Measurements from ENCODE around the gene VMP1. TPM values are rescaled to one million over a fixed set of nuclear protein-coding genes. Genes with fewer than 3 reads are reported as not detected.

The VMP1 gene
- total and polyA plus RNA-seq, 2 of the 13 experiments (the other 11 are each of a cell fraction or from before 2014, with no cell fraction given), result 186 to 271 TPM

DNA sequence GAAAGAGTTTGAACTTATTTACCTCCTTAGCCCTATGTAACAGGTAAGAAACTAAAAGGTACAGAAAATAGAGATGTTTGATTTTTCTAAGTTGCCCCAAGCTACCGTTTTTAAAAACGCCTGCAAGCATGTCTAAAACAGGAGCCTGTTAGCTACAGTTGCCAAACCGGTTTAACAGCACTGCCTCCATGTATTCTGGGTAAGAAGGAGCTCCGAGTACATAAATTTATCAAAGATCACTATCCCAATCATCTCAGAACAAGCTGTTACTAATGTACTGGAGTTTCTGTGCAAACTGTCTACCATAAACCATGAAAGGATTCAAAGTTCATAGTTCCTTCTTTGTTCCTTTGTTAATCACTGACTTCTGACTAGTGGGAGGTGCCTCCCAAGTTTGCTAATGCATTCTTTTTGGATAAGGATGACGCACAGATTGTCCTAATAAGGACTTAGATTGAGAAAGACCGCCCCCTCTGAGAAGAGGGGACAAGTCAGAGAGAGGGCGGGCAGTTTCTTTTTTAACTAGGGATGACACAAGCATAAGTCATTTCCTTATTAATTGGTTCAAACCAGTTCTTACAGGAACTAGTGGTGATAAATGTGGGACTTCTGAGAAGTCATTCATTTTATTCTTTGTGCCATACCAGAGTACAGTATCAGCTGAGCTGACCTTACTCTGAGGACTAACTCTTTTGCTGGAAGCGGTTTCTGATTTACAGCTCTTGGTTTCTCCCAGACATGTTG lies 130.0 kb downstream of the VMP1 start (continued):
- TF ChIP-seq HOXD1 (CRISPR knock-in tag; IDR thresholded peaks at IDR 0.05) (peak; percentile 76), MBNL3 (CRISPR knock-in tag; conservative IDR thresholded peaks at IDR 0.05) (no peak), ZNF614 (CRISPR knock-in tag; IDR thresholded peaks at IDR 0.05; ENCODE audit: borderline replicate concordance) (peak; percentile 84), XRCC5 (optimal IDR thresholded peaks at IDR 0.05; ENCODE audit: low read length) (no peak), SETDB1 (CRISPR knock-in tag; IDR thresholded peaks at IDR 0.05; ENCODE audit: borderline replicate concordance) (no peak), SSRP1 (CRISPR knock-in tag; IDR thresholded peaks at IDR 0.05) (no peak), MAZ (IDR thresholded peaks at IDR 0.05; ENCODE audit: borderline replicate concordance, low read depth, low read length) (0 out of 2 replicates have a peak, but pooled peaks have one; percentile 69), MAZ (CRISPR knock-in tag; IDR thresholded peaks at IDR 0.05; ENCODE audit: low read depth) (peak; percentile 36; the same call in 1 of the 2 replicates), ZFP82 (CRISPR knock-in tag; IDR thresholded peaks at IDR 0.05; ENCODE audit: borderline replicate concordance) (peak; percentile 73; the same call in 1 of the 2 replicates), LCORL (IDR thresholded peaks at IDR 0.05) (no peak), LCORL (CRISPR knock-in tag; IDR thresholded peaks at IDR 0.05) (0 out of 2 replicates have a peak, but pooled peaks have one; percentile 30), BCL6 (CRISPR knock-in tag; IDR thresholded peaks at IDR 0.05) (peak; percentile 55), NFE2L2 (IDR thresholded peaks at IDR 0.05; ENCODE audit: low read length) (no peak), SNAI1 (CRISPR knock-in tag; IDR thresholded peaks at IDR 0.05; ENCODE audit: borderline replicate concordance) (no peak; the same call in 1 of the 2 replicates), ELF3 (CRISPR knock-in tag; IDR thresholded peaks at IDR 0.05) (peak; percentile 98)
- TF ChIP-seq, protein P1, sequence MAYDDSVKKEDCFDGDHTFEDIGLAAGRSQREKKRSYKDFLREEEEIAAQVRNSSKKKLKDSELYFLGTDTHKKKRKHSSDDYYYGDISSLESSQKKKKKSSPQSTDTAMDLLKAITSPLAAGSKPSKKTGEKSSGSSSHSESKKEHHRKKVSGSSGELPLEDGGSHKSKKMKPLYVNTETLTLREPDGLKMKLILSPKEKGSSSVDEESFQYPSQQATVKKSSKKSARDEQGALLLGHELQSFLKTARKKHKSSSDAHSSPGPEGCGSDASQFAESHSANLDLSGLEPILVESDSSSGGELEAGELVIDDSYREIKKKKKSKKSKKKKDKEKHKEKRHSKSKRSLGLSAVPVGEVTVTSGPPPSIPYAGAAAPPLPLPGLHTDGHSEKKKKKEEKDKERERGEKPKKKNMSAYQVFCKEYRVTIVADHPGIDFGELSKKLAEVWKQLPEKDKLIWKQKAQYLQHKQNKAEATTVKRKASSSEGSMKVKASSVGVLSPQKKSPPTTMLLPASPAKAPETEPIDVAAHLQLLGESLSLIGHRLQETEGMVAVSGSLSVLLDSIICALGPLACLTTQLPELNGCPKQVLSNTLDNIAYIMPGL (CRISPR knock-in tag; IDR thresholded peaks at IDR 0.05; ENCODE audit: borderline replicate concordance in 1 of 2, low read depth in 1 of 2), result peak in 1 of 2 experiments; percentile 64; a peak in 2 of 4 replicates
- TF ChIP-seq, protein P2, sequence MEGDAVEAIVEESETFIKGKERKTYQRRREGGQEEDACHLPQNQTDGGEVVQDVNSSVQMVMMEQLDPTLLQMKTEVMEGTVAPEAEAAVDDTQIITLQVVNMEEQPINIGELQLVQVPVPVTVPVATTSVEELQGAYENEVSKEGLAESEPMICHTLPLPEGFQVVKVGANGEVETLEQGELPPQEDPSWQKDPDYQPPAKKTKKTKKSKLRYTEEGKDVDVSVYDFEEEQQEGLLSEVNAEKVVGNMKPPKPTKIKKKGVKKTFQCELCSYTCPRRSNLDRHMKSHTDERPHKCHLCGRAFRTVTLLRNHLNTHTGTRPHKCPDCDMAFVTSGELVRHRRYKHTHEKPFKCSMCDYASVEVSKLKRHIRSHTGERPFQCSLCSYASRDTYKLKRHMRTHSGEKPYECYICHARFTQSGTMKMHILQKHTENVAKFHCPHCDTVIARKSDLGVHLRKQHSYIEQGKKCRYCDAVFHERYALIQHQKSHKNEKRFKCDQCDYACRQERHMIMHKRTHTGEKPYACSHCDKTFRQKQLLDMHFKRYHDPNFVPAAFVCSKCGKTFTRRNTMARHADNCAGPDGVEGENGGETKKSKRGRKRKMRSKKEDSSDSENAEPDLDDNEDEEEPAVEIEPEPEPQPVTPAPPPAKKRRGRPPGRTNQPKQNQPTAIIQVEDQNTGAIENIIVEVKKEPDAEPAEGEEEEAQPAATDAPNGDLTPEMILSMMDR (CRISPR knock-in tag; IDR thresholded peaks at IDR 0.05), result no peak
- TF ChIP-seq, protein P3, sequence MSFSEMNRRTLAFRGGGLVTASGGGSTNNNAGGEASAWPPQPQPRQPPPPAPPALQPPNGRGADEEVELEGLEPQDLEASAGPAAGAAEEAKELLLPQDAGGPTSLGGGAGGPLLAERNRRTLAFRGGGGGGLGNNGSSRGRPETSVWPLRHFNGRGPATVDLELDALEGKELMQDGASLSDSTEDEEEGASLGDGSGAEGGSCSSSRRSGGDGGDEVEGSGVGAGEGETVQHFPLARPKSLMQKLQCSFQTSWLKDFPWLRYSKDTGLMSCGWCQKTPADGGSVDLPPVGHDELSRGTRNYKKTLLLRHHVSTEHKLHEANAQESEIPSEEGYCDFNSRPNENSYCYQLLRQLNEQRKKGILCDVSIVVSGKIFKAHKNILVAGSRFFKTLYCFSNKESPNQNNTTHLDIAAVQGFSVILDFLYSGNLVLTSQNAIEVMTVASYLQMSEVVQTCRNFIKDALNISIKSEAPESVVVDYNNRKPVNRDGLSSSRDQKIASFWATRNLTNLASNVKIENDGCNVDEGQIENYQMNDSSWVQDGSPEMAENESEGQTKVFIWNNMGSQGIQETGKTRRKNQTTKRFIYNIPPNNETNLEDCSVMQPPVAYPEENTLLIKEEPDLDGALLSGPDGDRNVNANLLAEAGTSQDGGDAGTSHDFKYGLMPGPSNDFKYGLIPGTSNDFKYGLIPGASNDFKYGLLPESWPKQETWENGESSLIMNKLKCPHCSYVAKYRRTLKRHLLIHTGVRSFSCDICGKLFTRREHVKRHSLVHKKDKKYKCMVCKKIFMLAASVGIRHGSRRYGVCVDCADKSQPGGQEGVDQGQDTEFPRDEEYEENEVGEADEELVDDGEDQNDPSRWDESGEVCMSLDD (CRISPR knock-in tag; IDR thresholded peaks at IDR 0.05; ENCODE audit: borderline replicate concordance), result no peak
- TF ChIP-seq, protein P4, sequence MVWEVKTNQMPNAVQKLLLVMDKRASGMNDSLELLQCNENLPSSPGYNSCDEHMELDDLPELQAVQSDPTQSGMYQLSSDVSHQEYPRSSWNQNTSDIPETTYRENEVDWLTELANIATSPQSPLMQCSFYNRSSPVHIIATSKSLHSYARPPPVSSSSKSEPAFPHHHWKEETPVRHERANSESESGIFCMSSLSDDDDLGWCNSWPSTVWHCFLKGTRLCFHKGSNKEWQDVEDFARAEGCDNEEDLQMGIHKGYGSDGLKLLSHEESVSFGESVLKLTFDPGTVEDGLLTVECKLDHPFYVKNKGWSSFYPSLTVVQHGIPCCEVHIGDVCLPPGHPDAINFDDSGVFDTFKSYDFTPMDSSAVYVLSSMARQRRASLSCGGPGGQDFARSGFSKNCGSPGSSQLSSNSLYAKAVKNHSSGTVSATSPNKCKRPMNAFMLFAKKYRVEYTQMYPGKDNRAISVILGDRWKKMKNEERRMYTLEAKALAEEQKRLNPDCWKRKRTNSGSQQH (CRISPR knock-in tag; IDR thresholded peaks at IDR 0.05; ENCODE audit: low read depth), result no peak
- TF ChIP-seq, protein P5, sequence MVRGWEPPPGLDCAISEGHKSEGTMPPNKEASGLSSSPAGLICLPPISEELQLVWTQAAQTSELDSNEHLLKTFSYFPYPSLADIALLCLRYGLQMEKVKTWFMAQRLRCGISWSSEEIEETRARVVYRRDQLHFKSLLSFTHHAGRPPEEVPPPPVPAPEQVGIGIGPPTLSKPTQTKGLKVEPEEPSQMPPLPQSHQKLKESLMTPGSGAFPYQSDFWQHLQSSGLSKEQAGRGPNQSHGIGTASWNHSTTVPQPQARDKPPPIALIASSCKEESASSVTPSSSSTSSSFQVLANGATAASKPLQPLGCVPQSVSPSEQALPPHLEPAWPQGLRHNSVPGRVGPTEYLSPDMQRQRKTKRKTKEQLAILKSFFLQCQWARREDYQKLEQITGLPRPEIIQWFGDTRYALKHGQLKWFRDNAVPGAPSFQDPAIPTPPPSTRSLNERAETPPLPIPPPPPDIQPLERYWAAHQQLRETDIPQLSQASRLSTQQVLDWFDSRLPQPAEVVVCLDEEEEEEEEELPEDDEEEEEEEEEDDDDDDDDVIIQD (CRISPR knock-in tag; IDR thresholded peaks at IDR 0.05; ENCODE audit: low read depth), result peak; percentile 95
